HG02852 (cell line): Measurements from ENCODE around the gene ELOVL6.
"Not testable (repeated sequence)": the region's sequence is repeated elsewhere in the genome, so short reads cannot be mapped to it uniquely, and the experiment has no call there.

Experiments used
- ATAC-seq: cut with Tn5 transposase; IDR thresholded peaks from one replicate; pipeline ENCODE4 v1.9.1; 2021; ENCODE audit warnings: mild to moderate bottlenecking, moderate library complexity; ENCODE audit not compliant: unreplicated experiment

The ELOVL6 gene

DNA sequence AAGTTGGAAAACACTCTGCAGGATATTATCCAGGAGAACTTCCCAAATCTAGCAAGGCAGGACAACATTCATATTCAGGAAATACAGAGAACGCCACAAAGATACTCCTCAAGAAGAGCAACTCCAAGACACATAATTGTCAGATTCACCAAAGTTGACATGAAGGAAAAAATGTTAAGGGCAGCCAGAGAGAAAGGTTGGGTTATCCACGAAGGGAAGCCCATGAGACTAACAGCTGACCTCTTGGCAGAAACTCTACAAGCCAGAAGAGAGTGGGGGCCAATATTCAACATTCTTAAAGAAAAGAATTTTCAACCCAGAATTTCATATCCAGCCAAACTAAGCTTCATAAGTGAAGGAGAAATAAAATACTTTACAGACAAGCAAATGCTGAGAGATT lies 120.3 kb downstream of the ELOVL6 start:
- ATAC-seq = not testable (repeated sequence)

DNA sequence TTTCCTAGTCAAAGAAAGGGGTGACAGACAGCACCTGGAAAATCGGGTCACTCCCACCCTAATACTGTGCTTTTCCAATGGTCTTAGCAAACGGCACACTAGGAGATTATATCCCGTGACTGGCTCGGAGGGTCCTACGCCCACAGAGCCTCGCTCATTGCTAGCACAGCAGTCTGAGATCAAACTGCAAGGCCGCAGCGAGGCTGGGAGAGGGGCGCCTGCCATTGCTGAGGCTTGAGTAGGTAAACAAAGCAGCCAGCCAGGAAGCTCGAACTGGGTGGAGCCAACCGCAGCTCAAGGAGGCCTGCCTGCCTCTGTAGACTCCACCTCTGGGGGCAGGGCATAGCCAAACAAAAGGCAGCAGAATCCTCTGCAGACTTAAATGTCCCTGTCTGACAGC lies 121.6 kb downstream of the ELOVL6 start:
- not testable (repeated sequence) for ATAC-seq

DNA sequence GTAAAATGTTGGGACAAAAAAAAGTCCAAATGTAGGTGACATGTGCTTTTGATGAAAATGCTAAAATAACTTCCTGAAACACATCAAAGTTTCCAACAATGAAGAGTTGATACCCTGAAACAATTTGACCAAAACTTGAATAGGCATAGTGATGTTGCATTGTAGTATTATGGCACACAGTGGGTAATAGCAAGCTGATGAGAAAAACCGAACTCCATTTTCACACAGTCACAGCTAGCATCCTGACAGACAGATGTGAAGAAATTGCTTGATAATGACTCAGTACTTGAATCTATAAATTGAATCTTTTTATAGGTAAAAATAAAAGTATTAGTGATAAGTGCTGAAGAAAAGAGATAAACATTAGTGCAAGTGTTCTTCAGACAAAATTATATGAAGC lies 122.5 kb downstream of the ELOVL6 start:
- no peak for ATAC-seq

DNA sequence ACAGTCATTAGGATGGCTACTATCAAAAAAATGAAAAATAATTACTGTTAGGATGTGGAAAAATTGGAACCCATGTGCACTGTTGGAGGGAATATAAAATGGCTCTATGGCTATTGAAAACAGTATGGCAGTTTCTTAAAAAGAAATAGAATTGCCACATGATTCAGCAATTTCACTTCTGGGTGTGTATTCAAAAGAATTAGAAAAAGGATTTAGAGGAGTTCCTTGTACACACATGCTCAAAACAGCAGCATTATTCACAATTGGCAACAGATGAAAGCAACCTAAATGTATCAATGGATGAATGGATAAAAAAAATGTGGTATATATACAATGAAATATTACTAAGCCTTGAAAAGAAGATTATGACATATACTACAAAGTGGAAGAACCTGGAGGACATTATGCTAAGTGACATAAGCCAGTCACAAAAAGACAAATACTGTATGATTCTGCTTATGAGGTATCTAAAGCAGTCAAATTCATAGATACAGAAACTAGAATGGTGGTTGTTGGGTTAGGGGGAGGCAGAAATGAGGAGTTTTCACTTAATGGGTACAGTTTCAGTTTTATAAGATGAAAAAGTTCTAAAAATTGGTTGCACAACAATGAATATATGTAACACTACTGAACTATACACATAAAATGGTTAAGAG lies 123.2 kb downstream of the ELOVL6 start:
- no peak for ATAC-seq

DNA sequence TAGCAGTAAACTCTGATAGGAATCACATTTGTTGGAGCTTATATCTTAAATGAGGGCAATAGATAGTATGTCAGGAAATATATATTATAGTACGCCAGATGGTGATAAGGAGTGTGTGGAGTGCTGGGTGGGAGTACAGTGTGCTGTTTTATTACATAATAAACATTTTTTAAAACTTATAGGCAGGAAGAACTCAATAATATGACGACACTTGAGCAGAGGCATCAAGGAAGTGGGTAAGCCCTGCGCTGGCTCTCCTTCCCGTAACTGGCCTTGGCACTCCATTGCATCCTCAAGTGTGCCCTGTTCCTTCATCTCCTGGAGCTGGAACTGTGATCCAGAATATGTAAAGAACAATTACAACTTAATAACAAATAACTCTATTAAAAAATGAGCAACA lies 123.8 kb downstream of the ELOVL6 start:
- no peak for ATAC-seq

DNA sequence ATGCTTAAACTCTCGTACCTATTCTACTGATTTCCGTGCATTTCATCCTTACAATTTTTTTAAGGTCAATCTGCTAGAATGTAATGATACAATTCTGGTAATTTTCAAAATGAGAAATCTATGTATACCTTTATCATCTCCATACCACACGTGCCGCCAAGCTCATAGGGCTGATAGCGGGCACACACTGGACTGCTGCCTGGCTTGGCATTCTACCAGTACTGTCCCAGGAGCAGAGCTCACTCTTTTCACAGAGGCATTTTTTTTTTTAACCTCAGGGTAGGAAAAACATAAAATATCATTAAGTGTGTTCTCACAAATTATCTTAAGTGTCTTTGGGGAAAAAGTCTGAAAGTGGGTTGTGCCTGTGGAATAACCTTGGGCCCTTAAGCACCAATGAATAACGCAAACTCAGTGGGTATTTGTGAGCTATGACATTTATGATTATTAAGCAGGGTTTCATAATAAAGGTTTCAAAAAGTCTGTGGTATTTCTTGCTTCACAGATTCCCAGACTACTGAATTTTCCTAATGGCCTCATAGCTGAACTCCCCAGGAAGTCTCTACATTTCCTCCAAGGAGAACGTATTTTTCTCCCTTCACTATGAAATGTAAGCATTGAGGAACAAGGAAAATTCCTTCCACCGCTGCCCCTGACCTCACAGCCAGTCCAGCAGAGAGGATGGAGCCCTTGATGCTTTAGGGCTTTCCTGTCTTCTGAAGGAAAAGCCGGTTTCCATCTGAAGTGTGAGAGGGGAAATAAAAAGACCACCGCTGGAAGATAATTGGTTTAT lies 125.2 kb downstream of the ELOVL6 start:
- no peak for ATAC-seq

DNA sequence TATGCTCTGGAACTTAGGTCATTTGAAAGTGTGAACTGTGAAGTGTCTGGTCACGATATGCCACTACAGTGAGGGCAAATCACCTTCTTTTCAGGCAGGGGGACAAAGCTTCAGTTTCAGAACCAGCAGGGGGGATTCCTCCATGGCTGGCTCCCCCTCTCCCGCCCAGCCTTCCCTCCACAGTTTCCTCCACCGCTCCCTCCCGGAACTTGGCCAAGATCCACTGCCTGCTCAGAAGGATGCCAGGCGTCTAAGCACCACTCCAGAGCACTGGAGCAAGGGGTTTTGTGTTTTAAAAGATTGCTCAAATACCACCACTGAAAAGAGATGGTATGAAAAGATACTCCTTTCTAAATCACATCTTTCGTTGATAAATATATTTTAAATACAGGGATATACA lies 126.9 kb downstream of the ELOVL6 start:
- no peak for ATAC-seq

DNA sequence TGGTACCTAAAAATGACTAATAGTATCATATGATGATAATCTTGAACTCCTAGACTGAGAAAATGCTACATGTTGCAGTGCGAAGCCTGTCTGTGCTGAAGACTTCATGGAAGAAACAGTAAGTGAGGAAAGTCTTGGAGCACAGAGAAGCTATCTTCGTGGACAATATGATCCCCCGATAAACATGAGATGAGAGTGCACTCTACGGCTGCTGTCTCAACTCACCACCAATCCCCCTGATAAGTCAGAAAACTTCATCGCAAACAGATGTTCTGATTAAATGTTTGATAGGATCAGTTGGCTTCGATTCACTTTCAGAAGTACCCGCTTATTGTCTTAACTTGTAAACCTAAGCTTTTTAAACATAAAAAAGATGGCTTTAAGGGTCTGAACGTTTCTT lies 130.2 kb downstream of the ELOVL6 start:
- ATAC-seq = no peak

DNA sequence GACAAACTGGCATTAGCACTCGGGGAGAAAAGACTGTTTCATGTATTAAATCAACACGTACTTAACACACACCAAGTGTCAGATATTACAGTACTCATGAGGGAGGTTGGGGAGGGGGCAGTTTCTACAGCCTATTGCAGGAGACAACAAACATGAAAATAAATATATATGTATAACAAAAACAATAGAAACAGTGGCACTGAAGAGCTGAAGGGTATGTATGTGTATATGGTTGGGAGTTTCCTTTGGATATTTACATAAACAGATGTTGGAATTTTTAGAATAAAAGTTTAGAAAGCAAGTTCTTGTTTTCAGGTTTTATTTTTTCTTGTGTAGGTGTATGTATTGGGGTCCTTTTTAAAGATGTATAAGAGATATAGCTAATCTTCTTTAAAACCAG lies 133.5 kb downstream of the ELOVL6 start:
- ATAC-seq = no peak

DNA sequence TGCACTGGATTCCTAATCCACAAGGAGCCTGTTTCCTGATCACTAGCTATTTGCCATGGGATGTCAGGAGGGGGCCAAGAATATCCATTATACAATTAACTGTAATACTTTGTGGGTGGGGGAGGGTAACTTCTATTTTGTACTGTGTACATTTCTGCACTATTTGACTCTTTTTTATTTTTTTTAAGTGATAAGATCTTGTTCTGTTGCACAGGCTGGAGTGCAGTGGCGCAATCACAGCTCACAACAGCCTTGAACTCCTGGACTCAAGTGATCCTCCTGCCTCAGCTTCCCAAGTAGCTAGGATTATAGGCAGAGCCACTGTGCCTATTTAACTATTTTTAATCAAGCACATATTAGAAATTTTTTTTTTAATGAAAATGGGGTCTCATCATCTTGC lies 134.1 kb downstream of the ELOVL6 start:
- no peak for ATAC-seq

DNA sequence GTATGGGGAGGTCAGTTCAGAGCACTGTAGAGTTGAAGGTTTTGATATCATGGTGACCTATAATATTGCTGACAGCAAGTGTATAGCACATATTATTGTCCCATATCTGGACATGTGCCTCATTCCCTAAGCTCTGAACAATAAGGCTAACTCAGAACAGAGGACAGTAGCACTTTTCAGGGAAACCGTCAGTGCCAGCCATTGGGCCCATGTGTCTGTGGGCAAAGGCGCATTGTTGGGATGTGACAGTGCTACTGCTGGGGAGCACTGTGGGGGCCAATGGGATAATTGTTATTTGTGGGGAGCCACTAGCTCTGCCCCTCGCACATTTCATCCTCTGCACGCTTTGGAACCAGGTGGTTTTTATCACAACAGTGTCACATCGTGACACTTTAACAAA lies 136.2 kb downstream of the ELOVL6 start:
- ATAC-seq = no peak

DNA sequence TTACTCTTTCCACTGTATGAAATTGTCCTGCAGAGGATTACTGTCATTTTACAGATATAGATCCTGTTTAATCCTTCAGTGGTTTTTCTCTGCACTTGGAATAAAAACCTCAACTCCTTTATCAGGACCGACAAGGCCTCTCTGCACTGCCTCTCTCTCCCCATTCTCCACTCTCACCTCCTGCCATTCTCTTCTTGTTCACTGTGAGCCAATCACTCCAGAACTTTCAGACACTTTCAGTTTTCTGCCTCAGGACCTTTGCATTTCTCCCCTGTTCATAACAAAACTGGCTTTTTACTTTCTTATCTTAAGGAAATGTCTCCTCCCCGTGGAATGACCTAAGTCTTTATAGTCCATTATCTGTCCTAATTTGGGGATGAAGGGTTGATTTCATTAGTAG lies 137.3 kb downstream of the ELOVL6 start:
- no peak for ATAC-seq

DNA sequence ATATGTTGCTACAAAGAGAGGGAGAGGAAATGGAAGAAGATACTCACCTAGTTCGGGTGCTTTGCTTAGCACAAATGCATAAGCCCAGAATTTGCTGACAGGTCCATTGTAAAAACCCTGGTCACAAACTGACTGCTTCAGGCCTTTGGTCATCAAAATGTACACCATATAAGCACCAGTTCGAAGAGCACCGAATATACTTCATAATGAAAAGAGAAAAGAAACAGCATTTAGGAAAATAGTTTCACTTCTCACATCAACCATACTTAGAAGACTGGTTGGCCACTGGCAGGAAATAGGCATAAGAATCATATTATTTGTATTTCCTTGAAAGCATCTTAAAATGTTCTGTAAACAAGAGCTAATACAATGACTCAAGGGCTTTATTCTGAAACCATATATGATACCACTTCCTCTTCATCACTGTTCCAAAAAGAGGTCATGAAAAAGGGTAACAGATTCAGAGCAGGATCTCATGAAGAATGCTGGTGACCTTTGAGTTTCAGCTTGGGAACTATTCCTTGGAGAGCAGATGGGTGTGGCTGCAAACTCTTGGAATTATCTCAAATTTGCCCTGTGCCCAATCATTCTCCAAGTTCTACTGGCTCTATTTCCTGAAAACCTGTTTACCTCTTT lies 138.7 kb downstream of the ELOVL6 start:
- ATAC-seq = peak; percentile 69

DNA sequence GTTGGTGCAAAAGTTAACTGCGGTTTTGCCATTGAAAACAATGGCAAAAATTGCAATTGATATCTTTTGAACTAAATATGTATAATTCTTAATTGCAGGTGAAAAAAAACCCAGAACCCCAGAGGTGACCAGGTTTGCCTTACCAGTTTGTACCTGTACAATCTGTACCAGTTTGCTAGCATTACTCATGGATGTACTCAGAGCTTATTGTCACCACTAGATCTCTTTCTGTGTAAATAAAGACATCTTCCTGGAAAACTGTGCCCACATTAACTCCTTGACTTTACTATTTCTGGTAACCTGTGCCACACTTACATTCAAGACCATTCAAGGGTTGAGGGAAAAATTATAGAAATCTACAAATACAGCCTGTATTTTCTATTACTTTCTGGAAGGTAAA lies 139.7 kb downstream of the ELOVL6 start:
- no peak for ATAC-seq

DNA sequence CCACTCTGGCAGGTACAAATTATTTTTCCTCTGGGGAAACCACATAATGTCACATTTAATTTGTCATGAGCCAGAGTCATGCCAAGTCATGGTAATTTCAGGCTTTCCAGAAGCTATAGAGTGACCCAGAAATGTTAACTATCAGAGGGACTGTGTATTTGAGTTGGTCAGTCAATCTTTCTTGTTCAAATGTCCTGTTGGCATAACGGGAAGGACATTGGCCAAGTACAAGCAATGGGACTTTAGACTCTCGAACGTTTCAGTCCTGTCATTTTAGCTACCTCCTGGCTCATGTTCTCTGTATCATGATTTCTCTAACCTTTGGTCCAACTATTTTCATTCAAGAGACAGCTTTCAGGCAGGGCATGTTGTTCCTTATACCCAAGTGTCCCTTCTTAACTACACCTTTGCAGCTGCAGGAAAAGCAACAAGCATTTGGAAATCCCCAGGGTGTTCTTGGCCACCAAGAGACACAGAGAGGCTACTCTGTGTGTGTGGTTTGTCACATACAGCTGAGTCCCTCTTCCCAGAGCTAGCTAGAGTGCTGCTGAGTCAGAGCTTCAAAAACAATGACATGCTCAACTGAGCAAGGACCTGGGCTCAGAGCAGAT lies 143.2 kb downstream of the ELOVL6 start:
- peak; percentile 90 for ATAC-seq

DNA sequence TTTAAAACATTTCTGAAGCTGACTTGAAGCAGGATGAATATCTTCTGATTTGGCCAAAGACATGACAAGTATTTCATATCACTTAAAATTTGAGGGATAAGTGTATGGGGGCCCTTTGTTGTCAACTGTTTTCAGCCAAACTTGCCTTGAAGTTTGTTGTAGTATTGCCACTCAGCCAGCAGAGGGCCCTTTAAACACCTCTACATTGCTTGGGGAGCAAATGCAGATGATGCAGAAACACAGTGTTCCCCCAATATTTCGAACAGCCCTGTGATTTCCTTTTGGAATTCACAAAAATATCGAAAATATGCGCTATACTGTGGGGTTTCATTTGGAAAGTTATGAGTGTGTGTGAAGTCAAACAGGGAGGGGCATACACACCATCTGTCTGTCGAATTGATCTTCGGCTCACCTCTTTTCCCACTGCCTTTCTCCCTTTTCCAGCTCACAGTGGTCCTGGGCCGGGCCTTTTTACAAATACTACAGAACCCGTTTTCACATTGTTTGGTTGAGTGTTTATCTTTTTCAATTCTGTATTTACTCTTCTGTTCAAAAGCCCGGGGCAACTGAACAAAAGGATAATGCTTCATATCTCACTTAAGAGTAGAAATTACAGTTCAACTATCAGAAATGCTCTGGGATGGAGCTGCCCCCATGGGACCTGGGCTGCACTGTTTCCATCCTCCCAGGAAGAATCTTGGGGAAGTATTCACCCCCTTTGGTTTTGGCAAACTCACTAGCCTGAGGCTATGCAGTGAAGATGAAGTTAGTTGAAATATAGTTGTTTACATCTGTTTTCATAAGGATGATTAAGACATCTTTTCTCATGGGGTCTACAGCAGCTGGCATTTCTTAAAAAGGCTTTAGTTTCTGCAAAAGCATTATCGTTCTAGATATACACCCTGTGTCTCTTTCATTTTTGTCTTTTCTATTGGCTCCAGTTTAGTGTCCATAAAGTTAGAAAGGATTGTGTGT lies 148.2 kb downstream of the ELOVL6 start:
- peak; percentile 69 for ATAC-seq

DNA sequence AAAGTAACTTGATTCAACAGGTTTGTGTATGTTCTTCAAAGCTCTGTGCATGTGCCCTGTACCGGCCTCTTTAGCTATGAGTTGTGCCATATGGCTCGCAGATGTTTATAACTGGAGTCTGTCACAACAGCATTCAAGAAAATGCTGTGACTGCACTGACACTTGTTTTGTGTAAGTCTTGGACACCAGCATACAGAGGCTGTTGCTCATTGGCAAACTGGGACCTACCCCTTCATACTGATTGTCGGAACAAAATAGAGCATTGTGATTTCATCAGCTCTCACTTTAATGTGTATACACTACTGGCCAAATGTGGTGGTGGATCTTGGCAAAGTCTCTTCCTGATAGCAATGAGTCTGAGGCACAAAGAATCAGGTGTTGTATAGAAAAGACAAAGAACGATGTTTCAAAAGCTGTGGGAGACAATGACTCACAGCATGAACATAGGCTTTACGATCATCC lies 151.8 kb downstream of the ELOVL6 start:
- no peak for ATAC-seq

DNA sequence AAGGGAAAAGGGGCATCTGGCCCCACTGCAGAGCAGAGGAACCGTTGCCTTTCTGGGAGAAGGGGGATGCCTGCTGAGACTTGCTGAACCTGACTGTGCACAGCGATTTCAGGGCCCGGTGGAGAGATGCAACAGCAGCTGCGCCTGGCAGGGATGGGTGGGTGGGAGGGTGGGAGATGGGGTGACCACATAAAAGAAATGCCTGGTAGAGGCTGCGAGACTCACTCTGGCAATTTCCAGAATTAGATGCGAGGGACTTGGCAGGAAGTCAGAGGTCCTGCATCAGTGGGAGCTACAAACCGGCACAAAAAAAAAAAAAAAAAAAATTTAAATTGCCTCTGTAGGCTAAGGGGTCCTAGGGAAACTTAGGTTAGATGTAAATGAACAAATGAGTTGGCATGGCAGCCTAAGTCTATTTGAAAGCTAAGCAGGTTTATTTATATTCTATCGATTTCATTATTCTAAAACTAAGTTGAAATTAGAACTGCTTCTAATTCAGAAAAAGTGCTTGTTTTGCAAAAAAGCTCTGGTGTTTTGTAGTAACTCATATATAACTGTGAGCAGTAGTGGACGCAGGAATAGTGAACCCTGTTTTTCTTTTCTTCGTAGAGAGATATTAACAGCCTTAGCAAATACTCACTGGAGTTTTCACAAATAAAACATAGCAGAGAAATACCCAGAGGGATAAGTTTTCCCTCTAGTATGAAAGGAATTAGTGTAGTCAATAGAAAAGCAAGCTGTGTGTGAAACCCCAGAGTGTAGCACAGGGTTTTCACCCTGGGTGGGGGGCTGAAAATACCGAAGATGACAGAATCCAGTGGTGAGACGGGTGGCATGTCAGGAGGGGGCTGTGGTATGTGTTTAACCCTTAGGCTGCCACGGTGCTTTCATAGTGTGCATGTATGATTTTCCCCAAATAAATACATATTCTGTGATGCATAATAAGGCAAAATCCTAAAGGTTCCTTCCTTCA lies 155.6 kb downstream of the ELOVL6 start:
- no peak for ATAC-seq

DNA sequence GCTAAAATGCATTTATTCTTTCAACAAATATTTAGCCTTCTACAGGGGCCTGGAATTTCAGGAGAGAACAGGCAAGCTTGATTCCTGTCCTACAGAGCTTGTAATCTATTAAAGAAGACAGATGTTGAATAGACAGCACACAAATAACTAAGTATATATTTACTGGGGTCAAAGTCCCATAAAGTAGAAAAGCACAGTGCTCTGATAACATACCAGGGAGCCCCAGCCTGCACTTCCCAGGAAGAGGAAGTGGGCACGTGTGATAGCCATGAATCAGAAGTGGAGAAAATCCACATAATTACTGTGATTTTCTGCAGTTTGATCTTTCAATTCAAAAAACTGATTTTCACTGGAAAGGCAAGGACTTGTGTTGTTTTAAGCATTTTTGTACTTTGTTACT lies 156.7 kb downstream of the ELOVL6 start:
- no peak for ATAC-seq
